Subcutaneous adipose tissue (tissue), 4 donors: Measurements from ENCODE around the gene S100PBP. TPM values are rescaled to one million over a fixed set of nuclear protein-coding genes. Genes with fewer than 3 reads are reported as not detected.

Experiments used
- total RNA-seq, 4 donors: library from RNA; depleted of rRNA; stranded (reverse); fragments of >200 nt; gene quantifications; one replicate each; pipeline ENCODE4 v1.1.0, GENCODE V29; 2016
- TF ChIP-seq, protein P1 (sequence below): fragments of 450-650 bp; IDR thresholded peaks from one replicate; pipeline ENCODE4 v1.5.1; 2016; ENCODE audit warnings: low read depth, mild to moderate bottlenecking, control low read depth, antibody characterized with exemption, moderate library complexity

Gene S100PBP
- total RNA-seq, 4 donors from 2014 or later: 21.2 to 46.6 (median 37.3) TPM

- TF ChIP-seq, protein P1, sequence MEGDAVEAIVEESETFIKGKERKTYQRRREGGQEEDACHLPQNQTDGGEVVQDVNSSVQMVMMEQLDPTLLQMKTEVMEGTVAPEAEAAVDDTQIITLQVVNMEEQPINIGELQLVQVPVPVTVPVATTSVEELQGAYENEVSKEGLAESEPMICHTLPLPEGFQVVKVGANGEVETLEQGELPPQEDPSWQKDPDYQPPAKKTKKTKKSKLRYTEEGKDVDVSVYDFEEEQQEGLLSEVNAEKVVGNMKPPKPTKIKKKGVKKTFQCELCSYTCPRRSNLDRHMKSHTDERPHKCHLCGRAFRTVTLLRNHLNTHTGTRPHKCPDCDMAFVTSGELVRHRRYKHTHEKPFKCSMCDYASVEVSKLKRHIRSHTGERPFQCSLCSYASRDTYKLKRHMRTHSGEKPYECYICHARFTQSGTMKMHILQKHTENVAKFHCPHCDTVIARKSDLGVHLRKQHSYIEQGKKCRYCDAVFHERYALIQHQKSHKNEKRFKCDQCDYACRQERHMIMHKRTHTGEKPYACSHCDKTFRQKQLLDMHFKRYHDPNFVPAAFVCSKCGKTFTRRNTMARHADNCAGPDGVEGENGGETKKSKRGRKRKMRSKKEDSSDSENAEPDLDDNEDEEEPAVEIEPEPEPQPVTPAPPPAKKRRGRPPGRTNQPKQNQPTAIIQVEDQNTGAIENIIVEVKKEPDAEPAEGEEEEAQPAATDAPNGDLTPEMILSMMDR: no peak
Measured at GRCh38 chr1:32901823-32902534, 84.5 kb downstream of the S100PBP start.

DNA sequence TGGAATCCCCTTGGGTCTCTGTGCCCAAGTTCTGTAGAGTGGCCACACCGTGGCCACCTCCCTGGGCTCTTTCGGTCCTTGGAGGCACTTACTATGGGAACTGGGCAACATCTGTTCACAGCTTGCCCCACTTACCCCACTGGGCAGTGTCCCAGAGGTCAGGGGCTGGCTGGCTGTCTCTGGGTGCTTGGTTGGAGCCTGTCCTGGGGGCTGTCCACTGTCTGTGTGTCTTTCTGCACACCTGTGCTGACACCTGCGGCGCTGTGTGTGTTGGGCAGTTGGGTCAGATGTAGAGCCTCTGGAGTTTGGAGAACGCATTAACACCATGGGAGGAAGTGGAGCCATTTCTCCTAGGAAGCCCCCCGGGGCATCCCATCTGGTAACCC, 85.1 kb downstream of the S100PBP start:
- TF ChIP-seq, protein P1: no peak

DNA sequence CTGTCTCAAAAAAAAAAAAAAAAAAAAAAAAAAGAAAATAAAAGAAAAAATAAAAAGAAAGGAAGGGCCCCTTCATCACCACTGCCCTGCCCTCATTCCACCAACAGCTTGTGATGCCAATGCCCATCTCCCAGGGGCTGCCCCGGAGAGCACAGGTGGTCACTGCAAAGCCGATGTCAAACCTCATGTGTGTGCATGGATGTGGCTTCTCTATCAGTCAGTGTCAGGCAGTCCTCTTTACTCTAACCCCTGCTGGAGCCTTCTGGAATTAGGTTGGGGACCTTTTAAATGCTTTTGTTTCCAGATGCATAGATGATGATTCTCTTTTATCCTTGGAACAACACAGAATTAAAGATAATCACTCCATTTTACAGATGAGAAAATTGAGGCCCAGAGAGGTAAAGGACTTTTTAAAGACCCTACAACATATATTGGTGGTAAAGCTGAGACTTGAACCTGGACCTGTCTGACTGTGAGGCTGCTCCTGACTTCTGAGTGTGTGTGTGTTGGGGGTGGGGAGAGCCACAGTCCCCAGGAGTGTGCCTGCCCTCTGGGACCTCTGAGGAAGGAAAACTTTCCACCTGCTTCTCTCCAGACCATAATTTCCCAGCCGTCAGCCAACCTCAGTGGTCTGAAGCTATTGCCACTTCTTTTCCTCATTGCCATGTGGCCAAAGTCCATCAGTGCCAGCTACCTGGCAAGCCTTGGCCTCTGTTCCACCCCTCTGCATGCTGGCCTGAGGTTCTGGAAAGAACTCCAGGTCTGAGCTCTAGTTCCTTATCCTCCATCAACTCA, 86.7 kb downstream of the S100PBP start:
- TF ChIP-seq, protein P1: no peak

GRCh38 chr1:32904797-32905196, 87.3 kb downstream of the S100PBP start:
- TF ChIP-seq, protein P1: no peak

DNA sequence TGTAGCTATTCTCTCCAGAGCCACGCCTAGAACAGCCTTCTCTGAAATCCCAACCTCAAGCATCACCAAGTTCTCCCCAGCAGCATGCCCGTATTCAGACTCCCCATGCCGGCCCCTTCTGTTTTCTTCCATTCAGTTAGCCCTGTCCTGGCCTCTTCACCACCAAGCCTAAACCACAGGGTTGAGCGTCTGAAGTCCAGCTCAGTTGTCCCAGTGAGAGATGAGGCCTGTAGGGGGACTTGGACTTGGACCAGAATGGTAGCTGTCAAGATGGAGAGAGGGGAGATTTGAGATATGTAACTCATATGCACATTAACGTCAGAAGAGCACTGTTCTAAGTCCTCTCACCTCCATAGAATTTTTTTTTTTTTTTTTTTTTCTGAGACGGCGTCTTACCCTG, 89.2 kb downstream of the S100PBP start:
- TF ChIP-seq, protein P1: no peak

DNA sequence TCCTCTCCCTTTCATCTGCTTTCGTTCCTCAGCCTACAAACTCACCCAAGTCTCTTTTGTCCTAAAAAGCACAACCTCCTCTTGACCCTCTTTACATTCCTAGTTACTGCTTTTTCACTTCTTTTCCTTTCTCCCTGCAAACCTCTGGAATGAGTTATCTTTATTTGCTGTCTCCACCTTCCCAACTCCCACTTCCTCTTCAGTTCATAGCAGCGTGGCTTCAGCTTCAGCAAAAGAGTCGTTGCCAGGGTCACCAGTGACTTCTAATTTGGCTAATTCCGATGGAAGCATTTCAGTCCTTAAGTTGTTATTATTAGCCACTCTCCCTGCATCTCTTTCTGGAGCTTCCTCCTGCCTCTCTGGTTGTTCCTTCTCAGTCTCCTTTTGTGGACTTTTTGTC, 90.0 kb downstream of the S100PBP start:
- TF ChIP-seq, protein P1: no peak

Other genes starting within 250 kb of the S100PBP start
- gene ZBTB8OS, start 167.1 kb upstream of the S100PBP start, total RNA-seq: 10 to 100 TPM; 14.1 to 51.8 (median 22.9) TPM
- gene RBBP4, start 166.4 kb upstream of the S100PBP start, total RNA-seq: 100 to 1,000 TPM in 2 of 4 donors, 10 to 100 TPM in 2; 91.9 to 112 (median 100) TPM
- 10 to 100 TPM; 13.3 to 29.7 (median 18.6) TPM for gene SYNC, start 114.9 kb upstream of the S100PBP start, total RNA-seq
- 10 to 100 TPM; 36.6 to 67.7 (median 42.4) TPM for gene YARS1, start 295 bp upstream of the S100PBP start, total RNA-seq
- gene FNDC5, start 53.3 kb downstream of the S100PBP start, total RNA-seq: under 1 TPM in 2 of 4 donors, not detected in 2; 0.85 to 0.88 TPM
- gene HPCA, start 68.8 kb downstream of the S100PBP start, total RNA-seq: under 1 TPM in 1 of 4 donors, not detected in 3; 0.88 TPM
- gene TMEM54, start 83.7 kb downstream of the S100PBP start, total RNA-seq: 10 to 100 TPM; 14.7 to 36.7 (median 26.3) TPM
- 10 to 100 TPM; 13.7 to 21.7 (median 17.4) TPM for gene RNF19B, start 147.2 kb downstream of the S100PBP start, total RNA-seq
- 100 to 1,000 TPM; 101 to 251 (median 194) TPM for gene AK2, start 219.2 kb downstream of the S100PBP start, total RNA-seq